SJSA1 (cell line): ENCODE results near the gene GPX4. TPM values are rescaled to one million over a fixed set of nuclear protein-coding genes. Genes with fewer than 3 reads are reported as not detected.

ENCODE experiments used
- DNase-seq, 2 experiments: peaks; one replicate each; pipeline ENCODE4 v3.0.0-alpha.2; 2015 to 2020; ENCODE audit warnings: low spot score in 2 of 2, low read depth in 1 of 2
- H3K27ac ChIP-seq: fragments of 250-450 bp; sonication (Bioruptor Pico); 2 replicates; pipeline ENCODE4 v1.5.1; 2020; ENCODE audit warnings: mild to moderate bottlenecking, moderate library complexity
- H3K27me3 ChIP-seq: fragments of 250-450 bp; sonication (Bioruptor Pico); replicated peaks from 2 replicates; pipeline ENCODE4 v1.5.1; 2020; ENCODE audit warnings: mild to moderate bottlenecking, moderate library complexity
- H3K36me3 ChIP-seq: fragments of 250-450 bp; sonication (Bioruptor Pico); 2 replicates; pipeline ENCODE4 v1.5.1; 2020; ENCODE audit warnings: mild to moderate bottlenecking
- H3K4me1 ChIP-seq: fragments of 250-450 bp; sonication (Bioruptor Pico); replicated peaks from 2 replicates; pipeline ENCODE4 v1.6.1; 2021; ENCODE audit warnings: mild to moderate bottlenecking
- H3K4me3 ChIP-seq: fragments of 250-450 bp; sonication (Bioruptor Pico); 2 replicates; pipeline ENCODE4 v1.5.1; 2020; ENCODE audit warnings: mild to moderate bottlenecking
- H3K9me3 ChIP-seq: fragments of 250-450 bp; sonication (Bioruptor Pico); replicated peaks from 2 replicates; pipeline ENCODE4 v1.5.1; 2020; ENCODE audit warnings: mild to moderate bottlenecking
- total RNA-seq: library from RNA; depleted of rRNA; stranded (reverse); fragments of >200 nt; shearing (Covaris generic); gene quantifications from 2 replicates; pipeline ENCODE4 v1.2.3, GENCODE V29; 2014

GPX4 gene
- total RNA-seq, 1 experiment from 2014 or later, result 449 TPM

DNA sequence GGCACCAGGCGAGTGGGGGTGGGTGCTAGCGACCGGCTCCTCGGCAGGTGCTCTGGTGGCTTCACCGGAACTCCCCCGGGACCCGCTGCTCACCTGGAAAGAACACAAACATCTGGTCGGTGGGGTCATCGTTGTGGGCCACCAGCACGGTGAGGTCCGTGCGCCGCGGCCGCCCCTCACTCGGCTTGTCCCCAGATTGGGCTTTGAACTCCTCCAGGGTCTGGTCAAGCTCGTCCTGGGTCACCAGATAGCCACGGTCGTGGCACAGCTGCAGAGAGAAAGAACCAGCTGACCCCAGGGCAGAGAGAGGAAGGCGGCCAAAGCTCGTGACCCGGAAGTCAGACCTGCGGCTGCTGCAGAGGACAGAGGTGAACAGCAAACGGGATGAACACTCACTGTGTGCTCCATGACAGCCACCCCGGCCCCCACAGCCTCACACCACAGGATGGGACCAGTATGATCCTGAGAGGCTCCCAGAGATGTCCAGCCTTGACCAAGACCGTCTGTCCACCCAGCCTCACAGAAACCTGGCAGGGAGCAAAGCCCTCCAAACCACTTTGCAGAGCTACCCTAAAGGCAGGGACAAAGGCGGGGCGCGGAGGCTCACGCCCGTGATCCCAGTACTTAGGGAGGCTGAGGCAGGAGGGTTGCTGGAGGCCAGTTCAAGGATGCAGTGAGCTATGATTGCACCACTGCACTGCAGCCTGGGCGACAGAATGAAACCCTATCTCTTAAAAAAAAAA lies 9.8 kb upstream of the GPX4 start:
- Histone ChIP-seq H3K9me3 (no peaks in the 10 kb centered on the region), H3K27ac (no peak overlapping the region), H3K27me3 (no peaks in the 10 kb centered on the region), H3K36me3 (peaks cover 46% of the 10 kb centered on the region), H3K4me1 (peaks cover 13% of the 10 kb centered on the region), H3K4me3 (peak overlapping the region; percentile 69)
- no peak for DNase-seq

DNA sequence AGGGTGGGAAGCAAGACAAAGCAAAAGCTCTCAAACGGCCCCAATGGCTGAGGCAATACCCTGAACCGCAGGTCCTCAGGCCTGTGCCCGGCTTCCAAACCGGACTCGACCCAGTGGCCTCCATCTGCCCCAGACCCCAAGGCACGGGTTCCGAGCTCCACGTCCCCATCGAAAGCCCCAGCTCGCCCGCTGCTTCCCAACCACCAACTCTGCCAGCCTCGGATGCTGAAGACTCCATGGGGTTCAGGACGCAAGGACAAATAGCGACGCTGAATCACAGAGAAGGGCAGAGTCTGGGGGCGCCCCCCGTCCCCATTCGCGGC lies 9.2 kb upstream of the GPX4 start:
- peaks cover 39% of the 10 kb centered on the region for H3K36me3 ChIP-seq
- no peaks in the 10 kb centered on the region for H3K27me3 ChIP-seq
- DNase-seq, result no peak
- H3K4me1 ChIP-seq, result peaks cover 15% of the 10 kb centered on the region
- peak overlapping the region; percentile 69 for H3K4me3 ChIP-seq
- H3K27ac ChIP-seq, result no peak overlapping the region
- no peaks in the 10 kb centered on the region for H3K9me3 ChIP-seq

DNA sequence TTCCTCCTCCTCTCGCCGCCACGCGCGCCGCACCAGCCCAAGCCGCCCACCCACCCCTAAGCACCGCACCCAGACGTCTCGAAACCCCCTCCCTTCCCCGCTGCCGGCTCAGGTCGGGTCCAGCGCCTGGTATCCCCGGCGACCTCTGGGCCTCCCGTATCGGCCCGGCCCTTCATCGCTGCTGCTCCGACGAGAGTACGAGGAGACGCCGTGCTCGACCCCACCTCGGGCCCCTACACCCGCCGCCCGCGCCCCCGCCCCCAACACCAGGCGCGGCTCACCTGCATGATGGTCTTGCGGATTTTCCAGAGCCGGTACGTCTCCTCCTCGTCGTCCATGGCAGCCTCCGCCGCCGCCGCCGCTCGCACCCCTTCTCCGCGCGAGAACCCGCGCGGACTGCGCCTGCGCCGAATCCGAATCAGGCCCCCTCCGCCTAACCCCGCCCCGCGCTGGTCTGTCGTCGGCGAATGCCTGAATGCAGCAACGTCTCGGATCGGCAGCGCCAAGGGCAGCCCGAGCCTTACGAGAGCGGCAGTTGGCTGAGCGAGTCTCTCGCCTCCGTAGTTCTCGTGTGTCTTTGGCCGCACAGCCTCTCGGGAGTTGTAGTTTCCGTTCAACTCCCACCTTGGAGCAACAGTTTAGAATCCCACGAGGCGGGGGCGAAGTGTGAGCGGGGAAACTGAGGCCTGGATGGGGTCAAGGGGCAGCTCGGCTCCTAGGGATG lies 8.7 kb upstream of the GPX4 start, which contains the start of gene POLR2E:
Gene POLR2E (minus strand): TSS at position 398 of the 724 bp plus-strand sequence. CDS start 60 bp downstream, at position 338.
- Histone ChIP-seq H3K4me3 (peak within 1 kb of the TSS; percentile 69), H3K27ac (no peak within 1 kb of the TSS)

DNA sequence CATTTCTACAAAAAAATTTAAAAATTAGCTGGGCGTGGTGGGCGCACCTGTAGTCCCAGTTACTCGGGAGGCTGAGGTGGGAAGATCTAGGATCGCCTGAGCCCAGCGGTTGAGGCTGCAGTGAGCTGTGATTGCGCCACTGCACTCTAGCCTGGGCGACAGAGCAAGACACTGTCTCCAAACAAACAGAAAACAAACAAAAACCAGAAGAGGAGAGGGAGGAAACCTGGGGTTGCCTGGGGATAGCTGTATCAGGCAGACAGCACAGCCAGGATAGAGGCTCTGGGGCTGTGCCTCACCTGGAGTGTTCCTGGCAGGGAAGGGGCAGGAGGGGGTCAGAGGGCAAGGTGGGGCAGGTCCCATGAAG lies 6.0 kb upstream of the GPX4 start:
- H3K27ac ChIP-seq, result no peak overlapping the region
- DNase-seq, result no peak
- no peaks in the 10 kb centered on the region for H3K27me3 ChIP-seq
- peaks cover 34% of the 10 kb centered on the region for H3K4me1 ChIP-seq
- H3K36me3 ChIP-seq, result peaks cover 18% of the 10 kb centered on the region
- peaks cover 5% of the 10 kb centered on the region for H3K9me3 ChIP-seq
- H3K4me3 ChIP-seq, result no peak overlapping the region

More for the DNA sequence above, 8.7 kb upstream of the GPX4 start, which contains the start of gene POLR2E:
- peaks cover 38% of the 10 kb centered on the region for H3K36me3 ChIP-seq
- H3K9me3 ChIP-seq, result peaks cover 4% of the 10 kb centered on the region
- H3K4me1 ChIP-seq, result peaks cover 15% of the 10 kb centered on the region
- peak; percentile 97 to 98 for DNase-seq
- H3K27me3 ChIP-seq, result no peaks in the 10 kb centered on the region

DNA sequence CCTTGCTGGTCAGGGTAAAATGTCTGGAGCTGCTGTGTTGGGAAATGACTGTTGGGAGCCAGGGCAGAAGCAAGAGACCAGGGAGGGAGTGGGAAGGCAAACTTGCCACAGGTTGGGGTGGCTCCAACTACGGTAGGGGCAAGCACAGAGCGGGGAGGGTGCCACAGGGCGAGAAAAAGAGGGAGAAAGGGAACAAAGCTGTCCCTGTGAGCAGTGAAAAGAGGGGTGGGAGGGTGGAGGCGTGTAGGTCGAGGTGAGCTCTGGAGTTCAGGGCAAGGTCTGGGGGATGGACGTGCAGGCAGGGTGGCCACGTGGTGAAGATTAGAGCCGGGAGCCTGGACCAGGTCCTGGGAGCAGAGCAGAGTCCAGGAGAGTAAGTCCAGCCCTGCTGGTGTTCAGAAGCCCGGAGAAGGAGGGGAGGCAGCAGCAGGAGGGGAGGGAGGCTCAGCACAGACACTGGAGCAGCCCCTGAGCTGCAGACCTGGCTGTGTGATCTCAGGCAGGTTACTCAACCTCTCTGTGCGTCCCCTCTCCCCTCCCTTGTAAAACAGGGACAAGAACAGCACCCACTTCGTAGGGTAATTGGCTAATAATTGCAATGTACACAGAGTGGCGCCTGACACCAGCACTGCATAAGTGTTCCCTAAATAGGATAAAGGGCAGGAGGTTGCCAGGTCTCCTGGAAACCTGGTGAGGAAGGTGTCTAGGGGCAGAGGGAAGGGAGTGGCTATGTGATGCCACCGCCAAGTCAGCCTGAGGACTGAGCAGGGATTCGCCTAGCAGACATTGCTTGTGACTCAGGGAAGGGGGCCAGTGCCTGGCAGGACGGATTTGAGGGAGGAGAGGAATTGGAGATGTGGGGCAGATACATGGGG lies 5.4 kb upstream of the GPX4 start:
- Histone ChIP-seq H3K36me3 (peaks cover 15% of the 10 kb centered on the region), H3K27ac (no peak overlapping the region)
- no peak for DNase-seq

GRCh38 chr19:1101337-1101698 lies 2.5 kb upstream of the GPX4 start:
- H3K9me3 ChIP-seq, result peaks cover 5% of the 10 kb centered on the region
- H3K4me3 ChIP-seq, result no peak overlapping the region
- no peaks in the 10 kb centered on the region for H3K27me3 ChIP-seq
- peaks cover 15% of the 10 kb centered on the region for H3K36me3 ChIP-seq
- peak overlapping the region; percentile 79 for H3K27ac ChIP-seq
- no peak for DNase-seq
- peaks cover 37% of the 10 kb centered on the region for H3K4me1 ChIP-seq

More for the DNA sequence above, 5.4 kb upstream of the GPX4 start:
- Histone ChIP-seq H3K4me3 (no peak overlapping the region), H3K4me1 (peaks cover 40% of the 10 kb centered on the region), H3K27me3 (no peaks in the 10 kb centered on the region), H3K9me3 (peaks cover 5% of the 10 kb centered on the region)

DNA sequence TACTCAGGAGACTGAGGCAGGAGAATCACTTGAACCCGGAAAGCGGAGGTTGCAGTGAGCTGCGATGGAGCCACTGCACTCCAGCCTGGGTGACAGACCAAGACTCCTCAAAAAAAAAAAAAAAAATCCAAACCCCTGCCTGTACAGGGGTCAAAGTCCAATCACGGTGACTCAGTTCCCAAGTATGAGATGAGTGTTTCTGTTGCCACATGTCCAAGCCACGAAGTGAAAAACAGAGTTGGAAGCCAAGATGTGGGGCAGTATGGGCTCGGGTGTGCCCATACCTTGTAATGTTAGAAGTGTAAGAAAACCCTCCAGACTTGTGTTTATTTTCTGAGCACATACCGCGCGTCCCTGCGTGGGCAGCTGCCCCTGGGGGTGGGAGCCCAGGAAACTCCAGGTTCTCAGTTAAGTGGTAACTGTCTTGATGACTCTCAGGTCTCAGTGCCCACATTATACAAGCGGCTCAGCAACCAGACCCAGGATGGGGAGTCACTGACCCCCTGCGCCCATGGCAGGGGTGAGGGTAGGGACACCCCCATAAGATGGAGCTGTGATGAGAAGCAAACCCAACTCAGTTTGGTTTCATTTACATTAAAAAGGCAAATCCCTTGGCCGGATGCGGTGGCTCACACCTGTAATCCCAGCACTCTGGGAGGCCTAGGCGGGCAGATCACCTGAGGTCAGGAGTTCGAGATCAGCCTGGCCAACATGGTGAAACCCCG lies 1.2 kb upstream of the GPX4 start:
- peak; percentile 96 to 98 for DNase-seq
- Histone ChIP-seq H3K36me3 (peaks cover 28% of the 10 kb centered on the region), H3K9me3 (peaks cover 5% of the 10 kb centered on the region), H3K27ac (peak overlapping the region; percentile 79), H3K4me1 (peaks cover 37% of the 10 kb centered on the region), H3K4me3 (no peak overlapping the region), H3K27me3 (no peaks in the 10 kb centered on the region)

DNA sequence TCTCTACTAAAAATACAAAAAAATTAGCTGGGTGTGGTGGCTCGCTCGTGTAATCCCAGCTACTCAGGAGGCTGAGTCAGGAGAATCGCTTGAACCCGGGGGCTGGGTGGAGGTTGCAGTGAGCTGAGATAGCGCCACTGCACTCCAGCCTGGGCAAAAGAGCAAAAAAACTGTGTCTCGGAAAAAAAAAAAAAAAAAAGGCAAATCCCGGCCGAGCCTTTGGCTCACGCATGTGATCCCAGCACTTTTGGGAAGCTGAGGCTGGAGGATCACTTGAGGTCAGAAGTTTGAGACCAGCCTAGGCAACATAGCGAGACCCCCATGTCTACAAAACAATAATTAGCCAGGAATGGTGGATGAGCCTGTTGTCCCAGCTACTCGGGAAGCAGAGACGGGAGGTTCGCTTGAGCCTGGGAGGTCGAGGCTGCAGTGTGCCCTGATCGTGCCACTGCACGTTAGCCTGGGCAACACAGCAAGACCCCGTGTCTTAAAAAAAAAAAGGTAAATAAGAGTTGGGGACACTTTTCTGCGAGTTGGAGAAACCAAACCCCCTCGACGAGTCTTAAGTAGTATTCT lies 574 bp upstream of the GPX4 start:
- H3K4me3 ChIP-seq, result no peak overlapping the region
- H3K27ac ChIP-seq, result peak overlapping the region; percentile 79
- peaks cover 37% of the 10 kb centered on the region for H3K4me1 ChIP-seq
- no peaks in the 10 kb centered on the region for H3K27me3 ChIP-seq
- H3K36me3 ChIP-seq, result peaks cover 32% of the 10 kb centered on the region
- peaks cover 5% of the 10 kb centered on the region for H3K9me3 ChIP-seq
- no peak for DNase-seq

DNA sequence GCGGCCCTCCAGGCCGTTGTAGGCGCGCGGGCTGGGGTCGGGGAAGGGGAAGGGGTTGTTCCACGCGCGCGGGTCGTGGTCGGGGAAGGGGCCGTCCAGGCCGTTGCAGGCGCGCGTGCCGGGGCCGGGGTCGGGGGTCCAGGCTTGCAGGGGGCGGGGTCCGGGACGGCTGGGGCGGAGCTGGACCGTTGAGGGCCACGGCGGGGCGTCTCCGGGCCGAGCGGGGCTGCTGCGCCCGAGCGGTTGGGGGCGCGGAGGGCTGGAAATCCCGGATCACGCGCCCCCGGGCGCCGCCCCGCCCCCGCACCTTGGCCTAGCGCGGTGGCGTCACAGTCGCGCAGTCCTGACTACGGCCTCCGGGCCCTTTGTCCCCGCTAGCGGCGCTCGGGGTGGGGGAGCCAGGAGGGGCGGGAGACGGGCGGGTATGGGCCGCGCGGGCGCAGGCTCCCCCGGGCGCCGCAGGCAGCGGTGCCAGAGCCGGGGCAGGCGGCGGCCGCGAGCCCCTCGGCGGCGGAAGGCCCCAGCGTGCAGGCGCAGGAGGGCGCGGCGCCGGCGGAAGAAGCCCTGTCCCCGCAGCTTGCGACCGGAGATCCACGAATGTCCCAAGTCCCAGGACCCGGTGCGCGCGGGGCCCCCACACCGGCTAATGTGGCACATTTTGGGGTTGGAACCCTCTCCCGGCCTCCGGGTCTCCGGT lies 665 bp downstream of the GPX4 start:
- H3K27ac ChIP-seq, result peak overlapping the region; percentile 75

GRCh38 chr19:1105008-1105872 lies 1.4 kb downstream of the GPX4 start:
- Histone ChIP-seq H3K4me1 (peaks cover 35% of the 10 kb centered on the region), H3K9me3 (no peaks in the 10 kb centered on the region; the same call in 1 of the 2 replicates), H3K27me3 (no peaks in the 10 kb centered on the region), H3K4me3 (peak overlapping the region; percentile 77), H3K27ac (peak overlapping the region; percentile 75), H3K36me3 (peaks cover 47% of the 10 kb centered on the region)
- no peak for DNase-seq

More for the DNA sequence above, 665 bp downstream of the GPX4 start:
- Histone ChIP-seq H3K27me3 (no peaks in the 10 kb centered on the region), H3K4me1 (peaks cover 35% of the 10 kb centered on the region), H3K36me3 (peaks cover 40% of the 10 kb centered on the region), H3K4me3 (peak overlapping the region; percentile 77), H3K9me3 (peaks cover 5% of the 10 kb centered on the region)
- peak; percentile 60 to 76 for DNase-seq

GRCh38 chr19:1105873-1106840 lies 2.4 kb downstream of the GPX4 start:
- no peak for DNase-seq
- Histone ChIP-seq H3K4me3 (no peak overlapping the region), H3K27ac (no peak overlapping the region), H3K4me1 (peaks cover 31% of the 10 kb centered on the region), H3K36me3 (peaks cover 56% of the 10 kb centered on the region), H3K27me3 (no peaks in the 10 kb centered on the region), H3K9me3 (no peaks in the 10 kb centered on the region)
